ENCODE data around the gene HS6ST2.

The HS6ST2 gene

DNA sequence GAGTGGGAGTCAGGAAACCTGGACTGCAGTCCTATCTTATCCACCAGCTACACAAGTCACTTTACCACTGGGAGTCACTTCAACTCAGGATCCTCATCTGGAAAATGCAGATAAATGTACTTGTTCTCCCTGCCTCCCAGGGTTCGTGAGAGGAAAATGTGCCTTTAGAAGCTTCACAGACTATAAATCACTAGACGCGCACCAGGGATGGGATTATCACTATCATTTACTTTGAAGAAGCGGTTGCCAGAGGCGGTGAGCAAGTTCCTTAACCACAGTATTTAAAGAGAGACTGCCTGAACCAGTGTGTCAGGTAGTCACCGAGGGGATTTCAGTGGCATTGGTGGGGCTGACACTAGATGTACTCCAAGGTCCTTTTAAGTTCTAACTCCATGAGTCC, 219.5 kb downstream of the HS6ST2 start:
- DNase-seq, result no peak

DNA sequence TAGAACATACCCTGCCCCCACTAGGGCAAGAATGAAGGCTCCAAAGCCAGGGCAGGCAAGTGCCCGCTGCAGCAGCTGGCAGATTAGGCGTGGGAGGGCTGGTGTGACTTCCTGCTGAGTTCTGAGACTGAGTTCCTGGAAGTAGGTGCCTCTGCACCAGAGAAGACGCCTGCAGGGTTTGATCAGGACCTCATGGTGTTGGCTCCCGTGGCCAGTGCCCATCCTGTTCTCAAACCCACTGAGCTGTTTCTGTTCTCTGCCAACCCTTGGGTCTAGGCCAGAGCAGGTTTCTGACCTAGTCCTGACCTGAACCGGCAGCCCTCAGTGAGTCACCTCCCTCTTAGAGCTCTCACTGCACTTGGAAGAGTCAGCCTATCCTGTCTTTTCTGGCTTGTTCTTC, 220.7 kb downstream of the HS6ST2 start:
- peak; percentile 4 to 41 for DNase-seq

DNA sequence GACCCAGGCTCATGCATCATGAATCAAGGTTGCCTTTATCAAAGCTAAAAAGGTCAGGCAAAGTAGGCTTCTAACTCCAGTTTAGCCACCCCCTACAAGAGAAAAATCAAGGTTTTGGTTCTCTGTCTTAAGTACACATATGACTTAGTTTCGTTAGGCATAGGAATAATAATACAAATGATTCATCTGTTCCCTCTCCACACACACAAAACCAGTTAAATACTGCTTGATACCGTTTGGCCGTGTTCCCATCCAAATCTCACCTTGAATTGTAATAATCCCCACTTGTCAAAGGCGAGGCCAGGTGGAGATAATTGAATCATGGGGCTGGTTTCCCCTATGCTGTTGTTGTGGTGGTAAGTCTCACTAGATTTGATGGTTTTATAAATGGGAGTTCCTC, 226.2 kb downstream of the HS6ST2 start:
- DNase-seq, result peak; percentile 26 to 63

DNA sequence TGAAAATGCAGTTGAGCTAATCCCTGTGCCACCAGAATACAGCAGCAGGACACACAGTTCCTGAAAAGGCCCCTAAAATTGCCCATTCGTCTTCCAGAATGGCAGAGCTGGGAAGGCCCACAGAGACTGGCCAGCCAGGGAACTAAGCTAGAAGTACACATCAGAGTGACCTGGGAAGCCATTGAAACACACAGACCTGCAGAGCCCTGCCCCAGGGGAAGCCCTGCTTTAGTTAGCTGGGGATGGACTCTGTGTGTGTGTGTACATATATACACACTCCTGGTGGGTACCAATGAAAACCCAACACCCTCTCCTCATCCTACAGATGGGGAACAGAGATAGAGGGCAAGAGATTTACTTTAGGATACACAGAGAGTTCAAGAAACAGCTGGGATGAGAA, 227.7 kb downstream of the HS6ST2 start:
- DNase-seq, result no peak

DNA sequence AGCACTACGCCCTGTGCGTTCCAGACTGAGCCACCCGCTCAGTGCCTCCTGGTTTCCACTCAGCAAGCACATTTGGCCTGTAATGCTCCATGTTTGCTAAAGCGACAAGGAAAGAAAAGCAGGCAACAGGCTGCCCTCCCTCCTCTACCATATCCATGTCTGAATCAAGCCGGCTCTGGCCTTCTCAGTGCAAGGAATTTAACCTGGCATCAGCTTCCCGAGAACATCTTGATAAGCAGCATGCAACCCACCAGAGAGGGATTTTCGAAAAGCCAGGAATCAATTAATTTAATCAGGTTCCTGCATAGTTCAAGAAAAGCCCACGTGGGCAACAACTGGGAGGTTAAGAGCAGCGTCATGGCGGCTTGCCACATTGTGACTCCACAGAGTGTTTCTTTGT, 228.2 kb downstream of the HS6ST2 start:
- DNase-seq, result no peak

DNA sequence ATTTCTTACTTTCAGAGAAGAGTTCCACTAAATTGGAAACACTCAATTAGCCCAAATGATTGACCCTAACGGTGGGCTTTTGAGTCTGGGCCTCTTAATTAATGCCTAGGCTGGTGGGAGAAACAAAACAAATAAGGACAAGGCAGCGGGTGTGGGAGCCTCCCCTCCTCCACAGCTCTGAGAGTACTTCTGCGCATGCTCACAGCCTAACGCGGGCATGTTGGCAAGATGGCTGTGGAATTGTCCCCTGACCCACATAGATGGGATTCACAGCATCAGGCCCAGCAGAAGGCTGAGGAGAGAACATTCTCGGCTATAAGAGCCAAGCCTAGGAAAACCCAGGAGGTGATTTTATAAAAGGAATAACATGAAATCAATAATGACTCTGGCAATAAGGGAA, 230.1 kb downstream of the HS6ST2 start:
- no peak for DNase-seq

DNA sequence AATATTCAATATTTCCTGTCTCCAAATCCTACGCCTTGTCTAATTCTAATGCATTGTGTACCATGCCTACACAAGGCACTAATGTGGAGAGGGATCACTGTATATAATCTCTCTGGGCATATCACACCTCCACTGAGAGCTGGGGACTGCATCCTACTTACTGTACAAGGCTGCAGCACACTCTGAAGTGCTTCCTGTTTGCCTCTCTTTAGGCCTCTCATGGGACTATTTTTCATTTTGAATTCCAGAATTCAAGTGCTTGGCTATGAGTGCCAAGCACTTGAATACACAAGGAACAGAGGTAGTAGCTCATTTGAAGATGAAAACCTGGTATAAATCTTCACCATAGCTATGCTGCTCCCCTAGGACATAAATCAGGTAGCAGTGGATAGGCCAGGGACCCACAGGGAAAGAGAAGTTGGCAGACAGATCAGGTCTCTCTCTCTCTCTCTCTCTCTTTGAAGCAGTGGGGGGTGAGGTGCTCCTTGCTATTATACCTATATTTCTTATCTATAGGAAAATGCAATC, 239.9 kb downstream of the HS6ST2 start:
- DNase-seq, result no peak

DNA sequence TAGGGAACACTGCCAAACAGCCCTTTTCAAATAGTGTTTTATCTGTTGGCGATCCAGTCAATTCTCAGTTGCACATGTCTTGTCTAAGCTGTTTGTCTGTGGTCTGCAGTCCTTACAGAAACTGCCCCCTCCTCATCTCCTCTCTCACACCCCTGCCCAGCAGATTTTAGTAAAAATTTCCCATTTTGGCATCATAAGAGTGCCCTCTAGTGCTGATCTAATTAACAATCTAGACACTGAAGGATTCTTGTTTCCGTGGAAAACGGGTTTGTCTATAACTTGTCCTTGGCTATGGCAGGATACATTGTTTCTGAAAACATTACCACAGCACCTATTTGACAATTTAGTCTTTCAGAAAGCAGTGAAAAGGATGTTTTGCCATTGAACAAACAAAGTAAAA, 242.4 kb downstream of the HS6ST2 start:
- DNase-seq, result no peak

DNA sequence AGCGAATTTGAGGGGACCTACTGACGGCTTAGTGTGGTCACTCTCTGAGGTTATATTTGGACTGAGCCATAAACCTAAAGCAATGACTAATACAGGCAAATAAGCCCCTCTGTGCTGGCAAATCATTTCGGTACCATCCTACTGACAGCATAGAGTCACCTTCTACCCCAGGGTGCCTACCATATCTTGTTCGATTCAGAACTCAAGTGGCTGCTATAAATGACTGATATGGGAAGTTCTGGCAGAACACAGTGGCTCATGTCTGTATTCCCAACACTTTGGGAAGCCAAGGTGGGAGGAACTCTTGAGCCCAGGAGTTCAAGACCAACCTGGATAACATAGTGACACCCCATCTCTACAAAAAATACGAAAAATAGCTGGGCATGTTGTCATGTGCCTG, 243.5 kb downstream of the HS6ST2 start:
- no peak for DNase-seq

DNA sequence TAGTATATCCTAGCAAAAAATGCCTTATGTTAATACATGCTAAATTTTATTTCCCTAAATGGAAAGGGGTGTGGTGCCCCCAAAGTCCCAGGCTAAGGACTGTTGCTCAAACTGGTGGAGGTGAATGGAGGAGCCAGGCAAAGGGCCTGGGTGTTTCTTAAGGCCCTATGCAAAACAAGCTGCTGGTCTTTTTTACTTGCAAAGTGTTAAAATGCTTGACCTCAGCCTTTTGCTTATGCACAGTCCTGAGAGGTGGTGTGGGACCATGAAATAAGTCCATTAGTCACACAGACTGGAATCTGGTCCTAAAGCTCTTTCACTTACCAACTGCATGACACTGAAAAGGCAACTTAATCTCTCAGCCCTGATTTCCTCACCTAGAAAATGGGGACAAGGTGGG, 246.1 kb downstream of the HS6ST2 start:
- no peak for DNase-seq

DNA sequence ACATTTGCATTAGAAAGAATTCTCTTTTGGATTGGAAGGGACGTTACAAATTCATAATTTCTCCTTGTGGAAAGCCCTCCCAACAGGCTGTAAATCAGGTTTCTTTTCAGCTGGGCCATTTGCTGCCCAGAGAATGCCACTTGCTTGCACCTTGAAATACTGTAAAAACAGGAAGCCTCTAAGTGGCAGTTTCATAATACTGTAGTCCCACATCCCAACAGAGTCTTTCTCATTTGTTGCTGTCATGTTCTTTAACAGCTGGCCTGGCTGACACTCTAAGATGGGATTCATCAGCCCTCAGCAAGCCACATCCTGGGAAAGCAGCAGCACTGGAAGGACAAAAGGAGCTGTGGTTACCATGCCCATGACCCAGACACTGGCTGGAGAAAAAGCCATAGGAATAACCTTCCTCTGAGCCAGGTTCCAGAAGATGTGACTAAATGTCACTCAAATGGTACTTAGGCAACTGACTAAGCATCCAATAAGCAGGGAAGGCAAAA, 247.7 kb downstream of the HS6ST2 start:
- no peak for DNase-seq

DNA sequence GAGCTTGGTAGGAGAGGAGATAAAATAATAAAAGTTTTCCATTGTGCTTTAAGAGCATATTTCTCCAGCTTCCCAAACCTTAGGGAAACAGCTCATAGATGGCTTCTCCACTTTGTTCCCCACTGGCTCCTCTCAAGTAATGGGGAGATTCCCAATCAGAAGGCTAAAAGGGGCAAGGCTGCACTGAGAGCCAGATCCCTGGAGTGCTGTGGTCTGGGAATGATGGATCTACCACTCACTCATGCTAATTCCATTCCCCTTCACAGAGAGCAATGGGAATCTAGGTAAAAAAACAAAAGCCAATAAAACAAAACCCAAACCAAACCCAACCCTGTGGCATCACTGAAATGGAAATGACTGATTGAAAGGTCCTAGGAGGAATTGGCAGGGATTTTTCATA, 249.9 kb downstream of the HS6ST2 start:
- DNase-seq, result no peak

DNA sequence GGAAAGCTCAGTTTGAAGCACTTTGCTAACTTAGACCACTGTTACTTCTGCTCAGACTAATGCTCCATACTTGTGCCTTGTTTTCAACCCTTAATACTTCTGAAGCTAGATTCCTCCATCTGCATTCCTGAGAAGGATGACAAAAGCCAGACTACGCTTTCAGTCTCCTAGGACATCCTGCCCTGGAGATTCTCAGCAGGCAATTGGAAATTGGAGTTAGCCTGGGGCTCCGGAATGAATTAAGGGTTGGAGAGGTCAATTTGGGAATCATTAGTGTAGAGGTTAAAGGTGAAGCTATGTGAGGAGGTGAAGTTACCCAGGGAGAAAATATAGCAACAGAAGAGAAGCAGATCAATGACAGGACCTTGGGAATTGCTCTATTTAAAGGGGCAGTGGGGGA, 253.7 kb downstream of the HS6ST2 start:
- no peak for DNase-seq

DNA sequence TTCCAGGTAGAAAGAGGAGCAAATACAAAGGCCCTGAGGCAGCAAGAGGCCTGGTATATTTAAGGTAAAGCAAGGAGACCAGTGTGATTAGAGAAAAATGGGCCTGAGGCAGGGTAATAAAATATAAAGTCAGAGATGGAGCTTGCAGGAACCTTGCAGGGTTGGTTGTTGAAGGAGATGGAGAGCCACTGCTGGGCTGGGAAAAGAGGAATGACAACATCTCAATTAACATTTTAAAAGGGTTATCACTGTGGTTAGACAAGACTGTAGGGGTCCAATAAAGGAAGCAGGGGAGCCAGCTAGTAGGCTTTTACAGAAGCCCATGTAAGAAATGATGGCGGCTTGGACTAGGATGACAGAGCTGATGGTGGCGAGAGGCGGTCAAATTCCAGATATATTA, 264.0 kb downstream of the HS6ST2 start:
- no peak for DNase-seq

DNA sequence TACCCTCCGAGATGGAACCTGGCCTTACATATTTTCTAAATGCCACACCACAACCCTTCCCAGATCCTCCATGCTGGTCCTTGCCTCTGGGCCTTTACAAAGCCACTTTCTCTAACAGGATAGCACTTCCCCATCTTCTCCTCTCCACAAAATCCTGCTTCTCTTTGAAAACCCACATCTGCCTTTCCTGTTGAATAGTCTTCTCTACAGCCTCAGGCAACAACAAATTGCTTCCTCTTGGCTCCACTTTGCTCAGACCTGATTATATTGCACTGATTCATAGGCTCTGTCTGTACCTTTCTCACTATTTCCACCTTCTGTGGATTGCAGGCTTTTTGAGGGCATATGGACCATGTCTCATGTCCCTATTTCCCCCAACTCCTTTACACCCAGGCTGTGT, 265.9 kb downstream of the HS6ST2 start:
- no peak for DNase-seq

DNA sequence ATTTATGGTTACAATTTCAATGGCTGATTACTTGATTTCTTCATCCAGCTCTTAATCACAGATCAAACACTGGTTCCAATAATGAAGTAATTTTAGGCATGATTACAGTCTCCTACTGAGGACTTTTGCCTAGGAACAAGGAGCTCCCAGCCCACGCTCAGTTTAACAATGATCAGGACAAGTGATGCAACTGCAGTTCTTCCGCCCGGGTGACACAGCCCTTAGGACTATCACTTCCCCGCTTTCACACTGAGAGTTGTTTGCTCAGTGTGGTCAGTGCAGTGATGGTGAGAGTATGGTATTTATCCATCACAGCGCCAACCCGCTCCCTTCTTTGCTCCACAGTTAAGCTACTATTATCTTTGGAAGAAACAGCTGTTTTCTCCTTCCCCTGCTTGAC, 266.4 kb downstream of the HS6ST2 start:
- no peak for DNase-seq

DNA sequence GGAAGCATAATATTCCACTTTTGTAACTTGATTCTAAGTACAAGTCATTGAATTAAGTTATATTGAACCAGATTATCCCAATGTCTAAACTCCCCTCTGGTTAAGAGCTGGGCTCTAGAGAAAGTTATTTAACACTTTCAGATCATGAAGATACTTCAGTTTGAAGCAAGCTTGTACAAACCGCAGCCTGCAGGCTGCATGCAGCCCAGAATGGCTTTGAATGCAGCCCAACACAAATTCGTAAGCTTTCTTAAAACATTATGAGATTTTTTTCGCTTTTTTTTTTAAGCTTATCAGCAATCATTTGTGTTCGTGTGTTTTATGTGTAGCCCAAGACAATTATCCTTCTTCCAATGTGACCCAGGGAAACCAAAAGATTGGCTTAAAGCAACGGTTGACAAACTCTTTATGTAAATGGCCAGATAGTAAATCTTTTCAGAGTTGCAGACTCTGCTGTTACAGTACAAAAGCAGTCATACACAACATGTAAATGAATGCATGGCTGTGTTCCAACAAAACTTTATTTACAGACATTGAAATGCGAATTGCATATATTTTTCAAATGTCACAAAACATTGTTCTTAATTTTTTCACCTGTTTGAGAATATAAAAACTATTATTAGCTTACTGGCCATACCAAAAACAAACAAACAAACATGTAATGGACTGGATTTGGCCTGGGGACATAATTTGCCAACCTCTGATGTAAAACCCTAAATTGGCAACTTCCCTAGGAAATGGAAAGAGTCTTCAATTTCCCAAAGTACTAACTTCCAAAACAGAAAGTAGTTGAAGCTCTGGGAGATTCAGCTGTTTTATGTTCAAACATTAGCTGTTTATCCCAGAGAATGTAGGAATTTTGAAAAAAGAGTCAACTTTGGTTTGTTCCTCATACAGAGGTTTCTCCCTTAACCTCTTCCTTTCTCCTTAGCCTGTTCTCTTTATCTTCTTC, 268.5 kb downstream of the HS6ST2 start:
- no peak for DNase-seq

DNA sequence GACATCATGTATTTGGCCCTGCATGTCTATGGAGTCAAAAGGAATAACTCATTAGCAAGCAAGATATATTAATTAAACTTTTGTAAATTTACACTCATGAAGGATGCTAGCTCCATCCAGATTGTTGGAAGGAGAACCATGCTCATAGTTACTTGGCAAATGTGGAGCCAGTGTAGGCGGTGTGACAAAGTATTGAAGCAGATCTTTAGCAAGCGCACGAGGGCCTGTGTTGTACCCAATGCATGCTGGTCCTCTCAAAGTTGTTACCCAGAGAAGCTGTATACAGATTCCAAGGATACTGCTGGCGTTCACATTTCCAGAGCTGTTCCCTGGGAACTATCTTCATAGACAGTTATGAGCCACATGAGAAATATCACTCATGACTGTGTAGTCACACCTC, 273.2 kb downstream of the HS6ST2 start:
- DNase-seq, result no peak

DNA sequence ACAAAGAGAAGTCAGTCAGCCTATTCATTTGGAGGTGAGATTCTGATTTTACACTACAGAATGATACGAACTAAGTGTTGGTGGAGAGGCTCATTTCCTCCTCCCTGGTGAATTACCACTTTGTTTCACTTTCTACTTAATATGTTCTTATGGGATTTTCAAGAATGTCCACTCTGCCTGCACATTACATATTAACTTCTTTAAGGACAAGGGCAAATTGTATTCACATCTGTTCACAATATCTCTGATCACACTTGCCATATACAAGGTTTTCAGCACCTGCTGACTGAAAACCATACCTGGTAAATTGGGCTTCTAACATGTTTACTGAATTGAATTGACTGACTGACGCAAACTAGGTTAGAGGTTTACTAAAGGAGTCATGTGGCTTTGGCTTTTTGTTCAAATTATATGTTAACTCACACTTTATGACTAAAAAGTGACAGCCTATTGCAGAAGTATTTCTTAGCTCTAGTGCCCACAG, 281.2 kb downstream of the HS6ST2 start:
- DNase-seq, result no peak

DNA sequence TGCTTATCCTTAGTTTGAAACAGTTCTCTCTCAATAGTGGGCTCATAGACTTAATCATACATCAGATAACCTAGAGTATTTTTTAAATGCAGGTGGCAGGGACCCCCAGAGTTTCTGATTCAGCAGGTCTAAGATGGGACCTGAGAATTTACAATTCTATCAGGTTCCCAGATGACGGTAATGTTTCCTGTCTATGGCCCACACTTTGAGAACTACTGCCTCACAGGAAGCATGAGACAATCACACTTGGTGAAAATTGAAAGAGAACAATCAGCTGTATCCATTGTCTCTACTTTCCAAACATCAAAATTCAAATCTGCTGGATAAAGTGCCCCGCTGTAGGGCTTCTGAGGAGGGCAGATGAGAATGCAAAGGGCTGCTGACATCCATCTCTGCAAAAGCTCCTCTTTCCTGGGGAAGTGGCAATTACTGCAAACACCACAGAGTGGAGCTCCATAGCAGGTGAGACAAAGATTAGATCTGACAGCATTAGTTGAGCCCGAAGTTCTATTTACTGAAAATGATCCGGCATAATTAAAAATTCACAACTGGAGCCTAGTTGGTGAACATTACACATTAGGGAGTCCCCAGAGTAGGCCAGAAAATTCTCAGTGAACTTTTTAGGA, 281.8 kb downstream of the HS6ST2 start:
- DNase-seq, result peak in 1 of 2 experiments; percentile 34

DNA sequence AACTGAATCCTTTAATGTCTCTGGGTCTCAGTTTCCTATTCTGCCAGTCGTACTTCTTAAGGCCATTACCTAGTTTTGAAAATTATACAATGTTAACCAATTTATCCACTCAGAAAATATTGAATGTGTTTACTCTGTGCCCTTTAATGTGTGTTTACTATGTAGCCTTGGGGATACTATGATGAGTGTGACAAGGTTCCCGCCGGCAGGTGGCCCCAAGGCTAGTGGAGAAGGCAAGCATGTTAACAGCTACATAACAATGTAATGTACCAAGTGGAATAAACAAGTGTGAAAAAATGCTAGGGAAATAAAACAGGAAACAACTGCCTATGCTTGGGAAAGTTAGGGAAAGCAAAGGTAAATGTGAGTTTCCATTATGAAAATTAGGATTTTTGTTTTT, 282.3 kb downstream of the HS6ST2 start:
- DNase-seq, result no peak

DNA sequence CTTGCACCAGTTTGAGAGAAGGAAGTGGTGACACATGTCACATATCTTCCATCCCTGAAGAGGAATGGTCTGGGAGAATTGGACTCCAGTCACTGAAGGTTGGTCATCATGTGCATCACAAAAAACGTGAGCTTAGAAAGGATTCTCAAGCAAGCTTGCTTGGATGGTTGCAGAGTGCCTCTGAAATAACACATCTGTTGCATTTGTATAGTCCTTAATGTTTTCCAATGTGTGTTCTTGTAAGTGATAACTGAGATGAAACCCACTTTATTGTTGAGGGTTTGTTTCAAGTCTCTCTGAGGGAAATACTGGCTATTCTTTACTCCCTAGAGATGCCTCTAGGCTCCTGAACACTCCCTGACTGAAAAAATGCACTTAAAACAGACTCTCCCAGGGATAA, 285.1 kb downstream of the HS6ST2 start:
- no peak for DNase-seq

DNA sequence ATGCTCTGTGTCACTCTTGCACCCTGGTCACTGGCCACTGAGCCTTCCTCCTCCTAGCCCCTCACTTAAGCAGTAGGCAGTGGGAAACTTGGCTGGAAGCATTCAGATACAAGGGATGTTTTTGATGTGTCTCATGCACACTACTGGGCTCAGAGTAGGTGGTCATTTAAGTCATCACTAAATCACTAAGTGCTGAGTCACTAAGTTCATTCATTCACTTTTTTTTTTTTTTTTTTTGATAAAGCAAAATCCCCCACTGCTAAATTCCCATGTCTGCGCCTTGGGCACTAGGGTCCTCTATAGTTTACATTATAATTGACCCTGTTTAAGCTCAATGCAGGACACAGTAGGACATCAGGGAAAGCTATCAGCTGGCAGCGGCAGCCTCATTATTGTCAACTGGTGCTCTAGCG, 287.2 kb downstream of the HS6ST2 start:
- DNase-seq, result no peak

DNA sequence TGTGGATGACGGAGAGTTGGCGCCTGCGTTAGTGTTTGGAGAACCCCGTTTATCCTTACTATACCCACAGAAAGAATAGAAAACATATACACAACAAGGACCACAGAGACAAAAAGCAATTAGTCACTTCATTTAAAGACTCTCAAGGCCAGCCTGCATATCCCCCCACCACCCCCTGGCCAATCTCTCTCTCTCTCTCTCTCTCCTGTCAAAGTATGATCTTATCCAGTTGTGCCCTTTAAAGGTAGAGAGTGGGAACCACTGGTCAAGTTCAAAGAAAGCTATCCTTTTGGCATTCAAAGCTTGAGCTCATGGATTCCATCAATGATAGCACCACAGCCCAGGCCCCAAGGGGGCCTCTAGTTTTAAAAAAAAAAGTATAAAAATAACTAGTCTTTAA, 289.3 kb downstream of the HS6ST2 start:
- no peak for DNase-seq
